HEK293 (cell line): ENCODE data around the gene KPNA1.

ENCODE experiments used
- CTCF ChIA-PET: fragments of 350-600 bp; formaldehyde crosslinking; extraction: SDS; loops from one replicate; lab custom pipeline; 2021; ENCODE audit warnings: antibody characterized with exemption; lab: Yijun Ruan, JAX
- POLR2A ChIA-PET: fragments of 300-600 bp; formaldehyde crosslinking; extraction: SDS; loops from one replicate; lab custom pipeline; 2020; ENCODE audit warnings: antibody characterized with exemption, inconsistent platforms; lab: Yijun Ruan, JAX
- H3K27ac ChIP-seq: fragments of 200-500 bp; sonication (Bioruptor generic); 2 replicates; pipeline ENCODE4 v1.5.1; 2014; ENCODE audit warnings: low read depth, low read length, control low read depth, inconsistent platforms; ENCODE audit errors: extremely low read depth
- H3K36me3 ChIP-seq, 2 experiments: fragments of 200-500 bp in 1 of 2; sonication (Bioruptor generic) in 1 of 2; 1 replicate in 1 of 2; 2 replicates in 1 of 2; pipeline ENCODE4 v1.5.1; 2014 to 2017; ENCODE audit warnings: inconsistent platforms in 2 of 2, low read length in 2 of 2; ENCODE audit not compliant: control insufficient read depth in 2 of 2, insufficient read depth in 1 of 2
- H3K4me1 ChIP-seq: fragments of 200-500 bp; sonication (Bioruptor generic); 2 replicates; pipeline ENCODE4 v1.5.1; 2014; ENCODE audit warnings: mild to moderate bottlenecking, low read length, inconsistent platforms; ENCODE audit not compliant: control insufficient read depth, insufficient read depth
- H3K4me3 ChIP-seq: 2 replicates; pipeline ENCODE4 v1.5.1; 2011; ENCODE audit warnings: low read depth, mild to moderate bottlenecking, control low read depth, low read length, moderate library complexity
- H3K9me3 ChIP-seq: fragments of 200-500 bp; sonication (Bioruptor generic); 2 replicates; pipeline ENCODE4 v1.5.1; 2014; ENCODE audit warnings: low read depth, low read length, inconsistent platforms; ENCODE audit not compliant: control insufficient read depth, insufficient read depth
- KLF16 ChIP-seq: fragments of 450-650 bp; formaldehyde crosslinking; IDR thresholded peaks from 2 replicates; pipeline ENCODE4 v1.5.1; 2017; ENCODE audit warnings: missing biosample characterization, missing genetic modification characterization
- OSR2 ChIP-seq: fragments of 450-650 bp; formaldehyde crosslinking; IDR thresholded peaks from 2 replicates; pipeline ENCODE4 v1.5.1; 2016; ENCODE audit warnings: missing biosample characterization, missing genetic modification characterization
- SCRT2 ChIP-seq: fragments of 450-650 bp; formaldehyde crosslinking; IDR thresholded peaks from 2 replicates; pipeline ENCODE4 v1.5.1; 2016; ENCODE audit warnings: missing biosample characterization, missing genetic modification characterization
- ZBTB8A ChIP-seq: fragments of 450-650 bp; formaldehyde crosslinking; IDR thresholded peaks from 2 replicates; pipeline ENCODE4 v1.5.1; 2016; ENCODE audit warnings: missing biosample characterization, missing genetic modification characterization
- ZFP37 ChIP-seq: fragments of 450-650 bp; formaldehyde crosslinking; IDR thresholded peaks from 2 replicates; pipeline ENCODE4 v1.5.1; 2016; ENCODE audit warnings: missing biosample characterization, missing genetic modification characterization
- ZIC2 ChIP-seq: fragments of 450-650 bp; formaldehyde crosslinking; IDR thresholded peaks from 2 replicates; pipeline ENCODE4 v1.5.1; 2016; ENCODE audit warnings: missing biosample characterization, missing genetic modification characterization
- ZNF211 ChIP-seq: fragments of 450-650 bp; formaldehyde crosslinking; IDR thresholded peaks from 2 replicates; pipeline ENCODE4 v1.5.1; 2016; ENCODE audit warnings: low read depth, missing biosample characterization, missing genetic modification characterization
- ZNF214 ChIP-seq: fragments of 450-650 bp; formaldehyde crosslinking; IDR thresholded peaks from 2 replicates; pipeline ENCODE4 v1.5.1; 2017; ENCODE audit warnings: missing biosample characterization, mild to moderate bottlenecking, missing genetic modification characterization, borderline replicate concordance
- ZNF335 ChIP-seq: fragments of 450-650 bp; formaldehyde crosslinking; conservative IDR thresholded peaks from 2 replicates; pipeline ENCODE4 v1.5.1; 2016; ENCODE audit warnings: missing biosample characterization, missing genetic modification characterization
- ZNF362 ChIP-seq: fragments of 450-650 bp; formaldehyde crosslinking; IDR thresholded peaks from 2 replicates; pipeline ENCODE4 v1.5.1; 2016; ENCODE audit warnings: missing biosample characterization, missing genetic modification characterization
- ZNF514 ChIP-seq: fragments of 450-650 bp; formaldehyde crosslinking; IDR thresholded peaks from 2 replicates; pipeline ENCODE4 v1.5.1; 2016; ENCODE audit warnings: missing biosample characterization, missing genetic modification characterization
- ZNF610 ChIP-seq: fragments of 450-650 bp; formaldehyde crosslinking; IDR thresholded peaks from 2 replicates; pipeline ENCODE4 v1.5.1; 2016; ENCODE audit warnings: missing biosample characterization, missing genetic modification characterization, borderline replicate concordance
- ZNF629 ChIP-seq: fragments of 450-650 bp; formaldehyde crosslinking; IDR thresholded peaks from 2 replicates; pipeline ENCODE4 v1.5.1; 2017; ENCODE audit warnings: missing biosample characterization, missing genetic modification characterization
- ZNF654 ChIP-seq: fragments of 450-650 bp; formaldehyde crosslinking; IDR thresholded peaks from 2 replicates; pipeline ENCODE4 v1.5.1; 2016; ENCODE audit warnings: low read depth, missing biosample characterization, missing genetic modification characterization
- ZNF76 ChIP-seq: fragments of 450-650 bp; formaldehyde crosslinking; IDR thresholded peaks from 2 replicates; pipeline ENCODE4; 2016; ENCODE audit warnings: low read depth, missing biosample characterization, missing genetic modification characterization, borderline replicate concordance
- ZSCAN4 ChIP-seq: fragments of 450-650 bp; formaldehyde crosslinking; IDR thresholded peaks from 2 replicates; pipeline ENCODE4 v1.5.1; 2017; ENCODE audit warnings: missing biosample characterization, missing genetic modification characterization
- TF ChIP-seq, protein P1 (sequence below): IDR thresholded peaks from 2 replicates; pipeline ENCODE4 v1.6.1; 2011; ENCODE audit warnings: mild to moderate bottlenecking, low read depth, low read length, borderline replicate concordance
- TF ChIP-seq, protein P2 (sequence below): fragments of 450-650 bp; formaldehyde crosslinking; IDR thresholded peaks from 2 replicates; pipeline ENCODE4 v1.5.1; 2017; ENCODE audit warnings: missing biosample characterization, missing genetic modification characterization
- TF ChIP-seq, protein P3 (sequence below): fragments of 450-650 bp; formaldehyde crosslinking; IDR thresholded peaks from 2 replicates; pipeline ENCODE4 v1.5.1; 2016; ENCODE audit warnings: missing biosample characterization, missing genetic modification characterization
- TF ChIP-seq, protein P4 (sequence below): fragments of 450-650 bp; formaldehyde crosslinking; IDR thresholded peaks from 2 replicates; pipeline ENCODE4 v1.5.1; 2016; ENCODE audit warnings: missing biosample characterization, missing genetic modification characterization

KPNA1 gene

DNA sequence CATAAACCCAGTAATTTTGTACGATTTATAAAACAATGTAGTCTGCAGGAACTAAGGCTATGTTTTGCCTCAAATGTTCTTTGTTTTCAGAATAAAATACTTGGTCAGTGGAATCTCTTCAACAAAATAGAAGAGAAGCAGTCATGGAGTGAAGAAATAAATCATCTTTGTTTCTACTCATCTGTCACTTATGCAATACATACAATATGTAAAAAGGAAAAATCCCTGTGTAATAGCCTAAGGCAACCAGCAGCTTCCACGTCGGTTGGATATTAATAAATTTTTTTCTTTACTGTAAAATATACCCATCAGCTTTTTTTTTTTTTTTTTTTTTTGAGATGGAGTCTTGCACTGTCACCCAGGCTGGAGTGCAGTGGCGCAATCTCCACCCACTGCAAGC lies 93.6 kb downstream of the KPNA1 start (continued):
- TF ChIP-seq ZNF76: no peak
- TF ChIP-seq ZFP37 (tag by site-specific recombination): no peak
- TF ChIP-seq ZNF610 (tag by site-specific recombination): no peak
- TF ChIP-seq ZNF214 (tag by site-specific recombination): no peak

- TF ChIP-seq SCRT2 (tag by site-specific recombination): 0 out of 2 replicates have a peak, but pooled peaks have one; percentile 30
- TF ChIP-seq ZNF629 (tag by site-specific recombination): no peak
- TF ChIP-seq ZNF335 (tag by site-specific recombination): peak; percentile 88
- TF ChIP-seq, all 188 proteins: peak for 2
These were observed 97.8 kb downstream of the KPNA1 start for GRCh38 chr3:122416966-122417365.

GRCh38 chr3:122415762-122416654 lies 98.7 kb downstream of the KPNA1 start, which contains the start of gene WDR5B:
Gene WDR5B, minus strand, starts transcription at chr3:122416062. Its CDS starts 534 bp downstream, at chr3:122415528.
- Histone ChIP-seq H3K4me3 (peak within 1 kb of the TSS; percentile 79), H3K27ac (peak within 1 kb of the TSS; percentile 76), H3K36me3 (peaks cover 0 to 30% of the 10 kb centered on the region in 2 experiments; a peak in 1 of 3 replicates), H3K4me1 (no peaks in the 10 kb centered on the region), H3K9me3 (no peaks in the 10 kb centered on the region)
- ChIA-PET POLR2A (interaction anchor here (0.8 to 2.7 kb wide), 6 partner anchors 17 to 870 kb away, joined by 3 to 24 read pairs (median 4); partner anchors contain the start of genes FAM162A, HSPBAP1, KPNA1 and MIX23), CTCF (no interaction called here)
- TF ChIP-seq, protein P1, sequence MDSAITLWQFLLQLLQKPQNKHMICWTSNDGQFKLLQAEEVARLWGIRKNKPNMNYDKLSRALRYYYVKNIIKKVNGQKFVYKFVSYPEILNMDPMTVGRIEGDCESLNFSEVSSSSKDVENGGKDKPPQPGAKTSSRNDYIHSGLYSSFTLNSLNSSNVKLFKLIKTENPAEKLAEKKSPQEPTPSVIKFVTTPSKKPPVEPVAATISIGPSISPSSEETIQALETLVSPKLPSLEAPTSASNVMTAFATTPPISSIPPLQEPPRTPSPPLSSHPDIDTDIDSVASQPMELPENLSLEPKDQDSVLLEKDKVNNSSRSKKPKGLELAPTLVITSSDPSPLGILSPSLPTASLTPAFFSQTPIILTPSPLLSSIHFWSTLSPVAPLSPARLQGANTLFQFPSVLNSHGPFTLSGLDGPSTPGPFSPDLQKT: peak; percentile 45; the same call in 1 of the 2 replicates
- TF ChIP-seq ZBTB8A (no peak), ZIC2 (tag by site-specific recombination) (no peak), ZSCAN4 (no peak), ZNF211 (tag by site-specific recombination) (no peak), ZNF654 (tag by site-specific recombination) (no peak), ZNF362 (tag by site-specific recombination) (no peak), OSR2 (tag by site-specific recombination) (0 out of 2 replicates have a peak, but pooled peaks have one; percentile 19), KLF16 (tag by site-specific recombination) (no peak), ZNF514 (tag by site-specific recombination) (no peak)
- TF ChIP-seq, protein P2, sequence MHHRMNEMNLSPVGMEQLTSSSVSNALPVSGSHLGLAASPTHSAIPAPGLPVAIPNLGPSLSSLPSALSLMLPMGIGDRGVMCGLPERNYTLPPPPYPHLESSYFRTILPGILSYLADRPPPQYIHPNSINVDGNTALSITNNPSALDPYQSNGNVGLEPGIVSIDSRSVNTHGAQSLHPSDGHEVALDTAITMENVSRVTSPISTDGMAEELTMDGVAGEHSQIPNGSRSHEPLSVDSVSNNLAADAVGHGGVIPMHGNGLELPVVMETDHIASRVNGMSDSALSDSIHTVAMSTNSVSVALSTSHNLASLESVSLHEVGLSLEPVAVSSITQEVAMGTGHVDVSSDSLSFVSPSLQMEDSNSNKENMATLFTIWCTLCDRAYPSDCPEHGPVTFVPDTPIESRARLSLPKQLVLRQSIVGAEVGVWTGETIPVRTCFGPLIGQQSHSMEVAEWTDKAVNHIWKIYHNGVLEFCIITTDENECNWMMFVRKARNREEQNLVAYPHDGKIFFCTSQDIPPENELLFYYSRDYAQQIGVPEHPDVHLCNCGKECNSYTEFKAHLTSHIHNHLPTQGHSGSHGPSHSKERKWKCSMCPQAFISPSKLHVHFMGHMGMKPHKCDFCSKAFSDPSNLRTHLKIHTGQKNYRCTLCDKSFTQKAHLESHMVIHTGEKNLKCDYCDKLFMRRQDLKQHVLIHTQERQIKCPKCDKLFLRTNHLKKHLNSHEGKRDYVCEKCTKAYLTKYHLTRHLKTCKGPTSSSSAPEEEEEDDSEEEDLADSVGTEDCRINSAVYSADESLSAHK (tag by site-specific recombination): no peak
- TF ChIP-seq, protein P3, sequence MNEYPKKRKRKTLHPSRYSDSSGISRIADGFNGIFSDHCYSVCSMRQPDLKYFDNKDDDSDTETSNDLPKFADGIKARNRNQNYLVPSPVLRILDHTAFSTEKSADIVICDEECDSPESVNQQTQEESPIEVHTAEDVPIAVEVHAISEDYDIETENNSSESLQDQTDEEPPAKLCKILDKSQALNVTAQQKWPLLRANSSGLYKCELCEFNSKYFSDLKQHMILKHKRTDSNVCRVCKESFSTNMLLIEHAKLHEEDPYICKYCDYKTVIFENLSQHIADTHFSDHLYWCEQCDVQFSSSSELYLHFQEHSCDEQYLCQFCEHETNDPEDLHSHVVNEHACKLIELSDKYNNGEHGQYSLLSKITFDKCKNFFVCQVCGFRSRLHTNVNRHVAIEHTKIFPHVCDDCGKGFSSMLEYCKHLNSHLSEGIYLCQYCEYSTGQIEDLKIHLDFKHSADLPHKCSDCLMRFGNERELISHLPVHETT (tag by site-specific recombination): no peak
- TF ChIP-seq, protein P4, sequence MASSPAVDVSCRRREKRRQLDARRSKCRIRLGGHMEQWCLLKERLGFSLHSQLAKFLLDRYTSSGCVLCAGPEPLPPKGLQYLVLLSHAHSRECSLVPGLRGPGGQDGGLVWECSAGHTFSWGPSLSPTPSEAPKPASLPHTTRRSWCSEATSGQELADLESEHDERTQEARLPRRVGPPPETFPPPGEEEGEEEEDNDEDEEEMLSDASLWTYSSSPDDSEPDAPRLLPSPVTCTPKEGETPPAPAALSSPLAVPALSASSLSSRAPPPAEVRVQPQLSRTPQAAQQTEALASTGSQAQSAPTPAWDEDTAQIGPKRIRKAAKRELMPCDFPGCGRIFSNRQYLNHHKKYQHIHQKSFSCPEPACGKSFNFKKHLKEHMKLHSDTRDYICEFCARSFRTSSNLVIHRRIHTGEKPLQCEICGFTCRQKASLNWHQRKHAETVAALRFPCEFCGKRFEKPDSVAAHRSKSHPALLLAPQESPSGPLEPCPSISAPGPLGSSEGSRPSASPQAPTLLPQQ: peak; percentile 52; the same call in 1 of the 2 replicates

More at GRCh38 chr3:122416966-122417365, 97.8 kb downstream of the KPNA1 start:
- POLR2A ChIA-PET: interaction anchor here (0.9 to 2.0 kb wide), 3 partner anchors 56 to 785 kb away, joined by 3 to 9 read pairs (median 4); partner anchors contain the start of genes KPNA1 and SEC22A
- H3K27ac ChIP-seq: no peak overlapping the region; the same call in 1 of the 2 replicates
- no peaks in the 10 kb centered on the region for H3K4me1 ChIP-seq
- peaks cover 0 to 32% of the 10 kb centered on the region in 2 experiments; a peak in 2 of 3 replicates for H3K36me3 ChIP-seq
- CTCF ChIA-PET: interaction anchor here (1.5 kb wide), 1 partner anchor 24 kb away, joined by 4 read pairs; no protein-coding TSS in a partner anchor
- H3K4me3 ChIP-seq: peak overlapping the region; percentile 79
- H3K9me3 ChIP-seq: no peaks in the 10 kb centered on the region
